SW480 (cell line): ENCODE data around the gene ST8SIA5.
"Not testable (repeated sequence)": the region's sequence is repeated elsewhere in the genome, so short reads cannot be mapped to it uniquely, and the experiment has no call there.

Experiments used
- DNase-seq: peaks from one replicate; pipeline ENCODE4 v3.0.0-alpha.2; 2016; ENCODE audit warnings: low spot score

The ST8SIA5 gene

GRCh38 chr18:46756559-46757201, at the start of gene ST8SIA5:
Gene ST8SIA5 (minus strand): TSS chr18:46757053. CDS start chr18:46756508, 545 bp downstream.
- no peak for DNase-seq

- not testable (repeated sequence) for DNase-seq
Observed at GRCh38 chr18:46795945-46796344, 39.1 kb upstream of the ST8SIA5 start.

GRCh38 chr18:46794607-46795006, 37.8 kb upstream of the ST8SIA5 start:
- no peak for DNase-seq

- DNase-seq = no peak
Observed at GRCh38 chr18:46793565-46793964, 36.7 kb upstream of the ST8SIA5 start.

GRCh38 chr18:46789088-46789487, 32.2 kb upstream of the ST8SIA5 start:
- DNase-seq = no peak

- DNase-seq = no peak
Observed at GRCh38 chr18:46787674-46788073, 30.8 kb upstream of the ST8SIA5 start.

GRCh38 chr18:46772357-46772756, 15.5 kb upstream of the ST8SIA5 start:
- DNase-seq = no peak

GRCh38 chr18:46771141-46771540, 14.3 kb upstream of the ST8SIA5 start:
- DNase-seq = no peak

GRCh38 chr18:46770708-46771107, 13.9 kb upstream of the ST8SIA5 start:
- no peak for DNase-seq

GRCh38 chr18:46768166-46768921, 11.5 kb upstream of the ST8SIA5 start:
- DNase-seq = no peak

GRCh38 chr18:46767217-46767616, 10.4 kb upstream of the ST8SIA5 start:
- DNase-seq = no peak

- DNase-seq = no peak
Observed at GRCh38 chr18:46764586-46764985, 7.7 kb upstream of the ST8SIA5 start.

GRCh38 chr18:46761059-46761769, 4.4 kb upstream of the ST8SIA5 start:
- no peak for DNase-seq

- DNase-seq = no peak
Observed at GRCh38 chr18:46759890-46760289, 3.0 kb upstream of the ST8SIA5 start.

GRCh38 chr18:46756025-46756558, 761 bp downstream of the ST8SIA5 start:
- no peak for DNase-seq

- DNase-seq = no peak
Observed at GRCh38 chr18:46755315-46756024, 1.4 kb downstream of the ST8SIA5 start.

GRCh38 chr18:46754661-46755292, 2.1 kb downstream of the ST8SIA5 start:
- no peak for DNase-seq

- no peak for DNase-seq
Observed at GRCh38 chr18:46754188-46754587, 2.7 kb downstream of the ST8SIA5 start.

- DNase-seq = no peak
Observed at GRCh38 chr18:46751882-46752281, 5.0 kb downstream of the ST8SIA5 start.

GRCh38 chr18:46750626-46751025, 6.2 kb downstream of the ST8SIA5 start:
- no peak for DNase-seq

GRCh38 chr18:46748466-46748865, 8.4 kb downstream of the ST8SIA5 start:
- no peak for DNase-seq

- no peak for DNase-seq
Observed at GRCh38 chr18:46740046-46740445, 16.8 kb downstream of the ST8SIA5 start.
